Stimulated activated naive B cell treated with anti-CD40 and anti-IgM and Interleukin-4, amounts not matched to agents 10 μg/mL and 1 μg/mL and 100 μg/mL, for 72 hours (primary cell): Measurements from ENCODE around the gene AHCYL2.
A peak's percentile ranks its signal among the peaks of the same experiment; 100 is the strongest.
"Not testable (repeated sequence)": the region's sequence is repeated elsewhere in the genome, so short reads cannot be mapped to it uniquely, and the experiment has no call there.

ENCODE experiments used
- ATAC-seq, 2 donors: fragments of 150-1000 bp; cut with Tn5 transposase; replicated peaks; 2 replicates each; pipeline ENCODE4 v1.10.0; 2021; ENCODE audit warnings: moderate library complexity in 1 of 2
- DNase-seq: peaks from one replicate; pipeline ENCODE4 v3.0.0; 2021
- H3K27ac Mint-ChIP-seq: one replicate; pipeline ENCODE4 v1.8.0; 2022; ENCODE audit warnings: mild to moderate bottlenecking, mixed read lengths
- H3K27me3 Mint-ChIP-seq, 2 donors: one replicate each; pipeline ENCODE4 v1.8.0; 2022; ENCODE audit warnings: mixed read lengths in 2 of 2
- H3K36me3 Mint-ChIP-seq, 2 donors: one replicate each; pipeline ENCODE4 v1.8.0; 2022; ENCODE audit warnings: mixed read lengths in 2 of 2, mild to moderate bottlenecking in 1 of 2
- H3K4me1 Mint-ChIP-seq, 2 donors: one replicate each; pipeline ENCODE4 v1.8.0; 2022; ENCODE audit warnings: mixed read lengths in 2 of 2, mild to moderate bottlenecking in 1 of 2
- H3K4me3 Mint-ChIP-seq, 2 donors: one replicate each; pipeline ENCODE4 v1.8.0; 2022; ENCODE audit warnings: mild to moderate bottlenecking in 2 of 2, mixed read lengths in 2 of 2, moderate library complexity in 1 of 2
- H3K9me3 Mint-ChIP-seq, 2 donors: one replicate each; pipeline ENCODE4 v1.8.0; 2022; ENCODE audit warnings: mixed read lengths in 2 of 2, mild to moderate bottlenecking in 1 of 2

The AHCYL2 gene

DNA sequence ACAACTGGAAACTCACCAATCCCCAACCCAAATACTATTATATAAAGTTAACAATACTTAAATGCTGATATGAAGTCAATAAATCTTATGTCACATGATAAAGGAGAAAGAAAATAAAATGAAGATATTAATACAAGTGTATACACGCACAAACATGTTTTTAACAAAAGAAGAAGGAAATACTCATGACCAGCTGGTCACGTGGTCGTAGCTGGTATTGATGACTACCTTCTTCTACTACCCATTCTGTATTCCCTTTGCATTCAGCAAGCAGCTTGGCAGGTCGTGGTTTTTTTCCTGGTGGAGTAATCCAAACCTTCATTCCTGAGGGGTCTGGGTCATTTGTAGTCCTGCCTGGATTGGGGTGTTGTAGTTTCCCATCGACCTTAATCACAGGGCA is 219.9 kb downstream of the AHCYL2 start:
- not testable (repeated sequence) for H3K27me3 Mint-ChIP-seq, H3K27ac Mint-ChIP-seq, DNase-seq, H3K36me3 Mint-ChIP-seq, ATAC-seq, H3K4me1 Mint-ChIP-seq, H3K9me3 Mint-ChIP-seq, H3K4me3 Mint-ChIP-seq

DNA sequence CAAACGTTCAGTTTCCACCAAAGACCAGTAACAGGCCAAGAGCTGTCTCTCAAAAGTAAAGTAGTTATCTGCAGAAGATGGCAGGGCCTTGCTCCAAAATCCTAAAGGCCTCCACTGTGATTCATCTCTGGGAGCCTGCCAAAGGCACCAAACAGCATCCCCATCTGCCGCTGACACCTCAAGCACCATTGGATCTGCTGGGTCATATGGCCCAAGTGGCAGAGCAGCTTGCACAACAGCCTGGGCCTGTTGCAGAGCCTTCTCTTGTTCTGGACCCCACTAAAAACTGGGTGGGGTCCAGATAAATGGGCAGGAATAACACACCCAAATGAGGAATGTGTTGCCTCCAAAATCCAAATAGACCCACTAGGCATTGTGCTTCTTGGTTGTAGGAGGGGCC is 222.1 kb downstream of the AHCYL2 start:
- not testable (repeated sequence) for H3K27me3 Mint-ChIP-seq, H3K27ac Mint-ChIP-seq, DNase-seq, H3K9me3 Mint-ChIP-seq, H3K4me1 Mint-ChIP-seq, H3K4me3 Mint-ChIP-seq, H3K36me3 Mint-ChIP-seq, ATAC-seq

DNA sequence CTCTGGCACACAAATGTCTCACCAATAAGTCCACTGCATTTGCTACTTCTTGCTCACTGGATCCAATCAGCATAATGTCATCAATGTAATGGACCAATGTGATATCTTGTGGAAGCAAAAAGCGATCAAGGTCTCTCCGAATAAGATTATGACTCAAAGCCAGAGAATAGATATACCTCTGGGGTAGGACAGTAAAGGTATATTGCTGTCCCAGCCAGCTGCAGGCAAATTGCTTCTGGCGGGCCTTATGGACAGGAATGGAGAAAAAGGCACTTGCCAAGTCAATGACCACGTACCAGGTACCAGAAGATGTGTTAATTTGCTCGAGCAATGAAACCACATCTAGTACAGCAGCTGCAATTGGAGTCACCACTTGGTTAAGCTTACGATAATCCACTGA is 222.6 kb downstream of the AHCYL2 start:
- not testable (repeated sequence) for H3K9me3 Mint-ChIP-seq, H3K4me1 Mint-ChIP-seq, ATAC-seq, H3K4me3 Mint-ChIP-seq, H3K27ac Mint-ChIP-seq, H3K27me3 Mint-ChIP-seq, H3K36me3 Mint-ChIP-seq, DNase-seq

DNA sequence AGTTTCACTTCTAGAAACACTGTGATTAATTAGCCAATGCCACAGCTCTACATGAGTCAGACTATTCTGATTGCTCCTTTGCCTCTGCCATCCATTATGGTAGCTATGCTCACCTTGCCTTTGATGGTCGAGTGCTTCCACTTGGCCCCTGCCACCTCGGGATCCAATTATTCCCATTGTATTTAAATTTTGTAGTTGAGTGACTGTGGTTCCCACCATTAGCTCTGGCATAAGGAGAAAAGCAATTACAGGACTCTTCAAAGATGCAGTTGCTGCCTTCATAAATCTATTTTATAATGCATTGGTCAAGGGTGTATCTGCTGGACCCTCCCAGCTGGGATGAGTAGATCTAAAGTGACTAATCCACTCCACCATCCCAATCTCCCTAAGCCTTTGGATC is 223.8 kb downstream of the AHCYL2 start:
- not testable (repeated sequence) for H3K36me3 Mint-ChIP-seq, DNase-seq, H3K4me1 Mint-ChIP-seq, H3K27ac Mint-ChIP-seq, H3K27me3 Mint-ChIP-seq, ATAC-seq, H3K4me3 Mint-ChIP-seq, H3K9me3 Mint-ChIP-seq

DNA sequence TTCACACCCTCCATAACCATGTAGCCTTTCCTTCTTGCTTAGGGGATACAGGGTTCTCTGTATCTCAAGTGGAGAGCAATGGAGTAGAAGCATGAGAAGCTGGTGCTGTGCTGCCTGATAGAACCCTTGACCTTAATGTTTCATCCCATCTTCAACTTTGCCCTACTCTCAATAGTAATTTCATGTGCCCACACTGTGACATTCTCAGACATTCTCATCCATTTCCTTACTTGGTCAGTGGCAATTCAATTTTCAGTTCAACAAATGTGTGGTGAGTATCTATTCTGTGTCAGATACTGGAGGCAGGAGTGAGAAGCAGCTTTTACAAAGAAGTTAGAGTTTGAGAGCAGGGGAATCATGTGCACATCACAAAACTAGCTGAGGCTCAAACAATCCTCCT is 225.5 kb downstream of the AHCYL2 start:
- H3K27ac Mint-ChIP-seq, result no peak overlapping the region
- peak; percentile 77 to 84 for ATAC-seq
- H3K27me3 Mint-ChIP-seq, result no peaks in the 10 kb centered on the region
- H3K36me3 Mint-ChIP-seq, result peaks cover 8% of the 10 kb centered on the region in 2 donors
- H3K9me3 Mint-ChIP-seq, result peaks cover 5 to 6% of the 10 kb centered on the region in 2 donors
- no peak for DNase-seq
- H3K4me1 Mint-ChIP-seq, result peaks cover 5% of the 10 kb centered on the region in 2 donors
- H3K4me3 Mint-ChIP-seq, result no peak overlapping the region

DNA sequence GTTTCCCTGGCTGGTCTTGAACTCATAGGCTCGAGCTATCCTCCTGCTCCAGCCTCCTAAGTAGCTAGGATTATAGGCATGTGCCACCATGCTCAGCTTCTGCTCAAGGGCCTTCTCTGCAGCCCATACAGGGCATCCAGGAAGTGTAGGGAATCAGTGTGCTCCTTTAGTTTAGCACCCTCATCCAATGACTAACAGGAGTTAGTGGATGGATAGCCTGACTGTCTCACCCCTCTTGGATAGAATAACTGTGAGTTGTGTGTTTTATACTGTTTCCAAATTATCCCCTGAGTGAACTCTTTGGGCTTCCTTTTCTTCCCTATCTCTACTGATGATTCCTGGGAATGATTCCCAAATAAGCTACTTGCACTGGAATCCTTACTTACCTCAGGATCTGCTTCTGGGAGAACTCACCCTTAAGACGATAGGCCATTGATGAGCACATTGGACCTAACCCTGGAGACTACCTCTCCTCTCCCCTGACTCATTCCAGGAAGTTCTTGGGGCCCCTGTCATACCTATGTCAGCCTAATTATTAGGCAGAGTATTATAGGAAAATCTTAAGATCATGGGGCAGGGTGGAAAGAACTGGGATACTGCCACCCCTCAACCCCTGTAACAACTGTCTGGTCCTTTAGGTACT is 227.9 kb downstream of the AHCYL2 start:
- DNase-seq (no peak), ATAC-seq (no peak)
- no peak overlapping the region for H3K27ac Mint-ChIP-seq
- peaks cover 5 to 6% of the 10 kb centered on the region in 2 donors for H3K9me3 Mint-ChIP-seq
- H3K27me3 Mint-ChIP-seq, result no peaks in the 10 kb centered on the region
- peaks cover 5% of the 10 kb centered on the region in 2 donors for H3K4me1 Mint-ChIP-seq
- peaks cover 8% of the 10 kb centered on the region in 2 donors for H3K36me3 Mint-ChIP-seq
- H3K4me3 Mint-ChIP-seq, result no peak overlapping the region

DNA sequence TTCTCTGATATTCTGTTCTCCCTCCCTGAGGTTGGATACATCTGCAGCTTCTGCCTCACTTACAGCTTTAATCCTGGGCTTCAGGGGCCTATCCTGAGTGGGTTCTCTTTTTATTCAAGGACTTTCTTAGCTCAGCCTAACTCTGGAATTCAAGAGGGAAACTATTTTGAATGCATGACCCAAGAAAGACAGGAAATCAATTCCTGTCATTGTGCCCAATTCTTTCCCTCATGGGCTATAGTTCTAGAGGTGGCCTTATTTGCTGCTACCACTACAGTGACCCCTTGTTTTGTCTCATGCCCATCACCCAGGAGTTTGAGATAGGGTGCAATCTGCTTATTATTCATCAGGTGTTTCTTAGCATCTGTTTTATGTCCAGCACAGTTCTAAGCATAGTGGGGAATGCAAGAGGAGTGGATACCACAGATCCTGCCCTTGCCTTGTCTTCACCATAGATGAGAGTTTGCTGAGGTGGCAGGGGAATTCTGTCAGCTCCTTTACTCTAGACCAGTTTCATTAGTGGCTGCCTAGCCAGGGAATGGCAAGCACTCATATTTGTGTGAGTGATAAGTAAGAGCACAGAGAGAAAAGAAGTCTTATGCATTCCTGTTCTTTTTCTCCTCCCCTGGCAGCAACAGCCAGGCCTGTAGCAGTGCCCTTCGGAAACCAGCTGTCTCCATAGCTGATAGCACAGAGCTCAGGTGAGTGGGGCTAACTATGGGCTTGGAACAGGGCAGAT is 228.8 kb downstream of the AHCYL2 start:
- Mint-ChIP-seq H3K9me3 (peaks cover 5% of the 10 kb centered on the region in 2 donors), H3K27ac (no peak overlapping the region), H3K4me1 (peaks cover 5% of the 10 kb centered on the region in 2 donors), H3K36me3 (peaks cover 5 to 6% of the 10 kb centered on the region in 2 donors), H3K4me3 (no peak overlapping the region), H3K27me3 (no peaks in the 10 kb centered on the region)
- ATAC-seq (no peak), DNase-seq (no peak)

DNA sequence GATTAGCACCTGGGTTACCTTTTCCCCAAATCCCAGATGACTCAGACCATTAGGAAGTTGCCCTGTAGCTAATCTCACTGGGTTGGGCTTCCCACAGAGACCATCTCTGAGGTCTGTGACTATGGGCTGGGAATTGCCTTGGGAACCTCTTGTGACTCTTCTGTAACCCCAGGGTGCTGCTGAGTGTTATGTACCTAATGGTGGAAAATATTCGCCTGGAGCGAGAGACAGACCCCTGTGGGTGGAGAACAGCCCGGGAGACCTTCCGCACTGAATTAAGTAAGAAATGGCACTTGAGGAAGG is 229.4 kb downstream of the AHCYL2 start:
- ATAC-seq (no peak), DNase-seq (no peak)
- H3K36me3 Mint-ChIP-seq, result peaks cover 0 to under 1% of the 10 kb centered on the region in 2 donors
- no peak overlapping the region for H3K27ac Mint-ChIP-seq
- no peak overlapping the region for H3K4me3 Mint-ChIP-seq
- no peaks in the 10 kb centered on the region for H3K27me3 Mint-ChIP-seq
- peaks cover 5% of the 10 kb centered on the region in 2 donors for H3K4me1 Mint-ChIP-seq
- peaks cover 0 to under 1% of the 10 kb centered on the region in 2 donors for H3K9me3 Mint-ChIP-seq

DNA sequence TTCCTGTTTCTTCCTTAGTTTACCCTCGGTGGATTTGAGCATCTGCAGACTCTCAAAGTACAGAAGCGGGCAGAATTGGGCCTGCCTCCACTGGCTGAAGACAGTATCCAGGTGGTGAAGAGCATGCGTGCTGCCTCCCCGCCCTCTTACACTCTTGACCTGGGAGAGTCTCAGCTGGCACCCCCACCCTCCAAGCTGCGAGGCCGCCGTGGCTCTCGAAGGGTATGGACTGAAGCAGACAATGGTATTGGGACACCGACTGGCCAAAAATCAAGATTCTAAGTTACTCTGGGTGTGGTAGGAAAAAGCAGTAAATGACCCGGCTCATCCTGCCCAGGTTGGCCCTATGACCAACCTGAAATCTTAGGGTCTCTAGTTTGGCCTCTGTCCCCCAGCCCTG is 231.6 kb downstream of the AHCYL2 start:
- Mint-ChIP-seq H3K27ac (no peak overlapping the region), H3K36me3 (no peaks in the 10 kb centered on the region), H3K4me1 (no peaks in the 10 kb centered on the region), H3K9me3 (no peaks in the 10 kb centered on the region), H3K27me3 (no peaks in the 10 kb centered on the region), H3K4me3 (no peak overlapping the region)
- ATAC-seq, result no peak
- no peak for DNase-seq

DNA sequence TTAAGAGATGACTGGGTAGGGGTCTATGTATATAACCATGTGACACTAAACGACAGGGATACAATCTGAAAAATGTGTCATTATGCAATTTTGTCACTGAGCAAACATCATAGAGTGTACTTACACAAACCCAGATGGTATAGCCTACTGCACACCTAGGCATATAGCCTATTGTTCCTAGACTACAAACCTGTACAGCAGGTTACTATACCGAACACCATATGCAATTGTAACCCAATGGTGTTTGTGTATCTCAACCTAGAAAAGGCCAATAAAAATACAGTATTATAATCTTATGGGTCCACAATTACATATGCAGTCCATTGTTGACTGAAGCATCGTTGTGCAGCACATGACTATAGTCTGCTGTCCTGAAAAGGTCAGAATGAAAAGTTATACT is 232.3 kb downstream of the AHCYL2 start:
- ATAC-seq (no peak), DNase-seq (no peak)
- Mint-ChIP-seq H3K4me3 (no peak overlapping the region), H3K36me3 (no peaks in the 10 kb centered on the region), H3K27me3 (no peaks in the 10 kb centered on the region), H3K4me1 (no peaks in the 10 kb centered on the region), H3K27ac (no peak overlapping the region), H3K9me3 (no peaks in the 10 kb centered on the region)

DNA sequence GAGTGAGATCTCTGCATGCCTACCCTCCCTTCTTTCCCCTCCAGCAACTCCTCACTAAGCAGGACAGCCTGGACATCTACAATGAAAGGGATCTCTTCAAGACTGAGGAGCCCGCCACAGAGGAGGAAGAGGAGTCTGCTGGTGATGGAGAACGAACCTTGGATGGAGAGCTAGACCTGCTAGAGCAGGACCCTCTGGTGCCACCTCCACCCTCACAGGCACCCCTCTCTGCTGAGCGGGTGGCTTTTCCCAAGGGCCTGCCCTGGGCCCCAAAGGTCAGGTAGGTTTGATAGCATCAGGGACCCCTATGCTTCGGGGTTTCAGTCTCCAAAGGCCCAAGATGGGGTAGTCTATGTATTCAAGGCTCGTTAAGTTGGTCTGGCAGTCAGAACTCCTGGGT is 233.3 kb downstream of the AHCYL2 start:
- no peaks in the 10 kb centered on the region for H3K27me3 Mint-ChIP-seq
- ATAC-seq (no peak), DNase-seq (no peak)

DNA sequence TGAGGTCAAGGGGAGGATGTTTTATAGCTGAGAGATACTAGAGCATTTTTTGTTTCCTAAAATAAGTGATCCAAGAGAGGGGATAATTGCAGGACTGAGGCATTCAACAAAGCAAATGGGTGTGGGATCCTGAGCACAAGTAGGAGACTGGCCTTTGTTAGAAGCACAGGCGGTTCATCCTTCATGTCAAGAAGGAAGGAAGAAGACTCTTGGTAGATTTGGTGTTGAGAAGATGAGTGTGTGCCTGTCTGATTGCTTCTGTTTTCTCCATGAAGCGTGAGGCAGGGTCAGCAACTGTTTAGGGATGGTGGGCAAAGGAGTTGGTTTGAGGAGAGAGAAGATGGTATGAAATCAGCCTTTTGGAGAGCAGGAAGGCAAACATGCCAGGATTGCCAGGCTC is 237.0 kb downstream of the AHCYL2 start:
- ATAC-seq, result no peak
- Mint-ChIP-seq H3K27ac (no peak overlapping the region), H3K36me3 (no peaks in the 10 kb centered on the region), H3K27me3 (no peaks in the 10 kb centered on the region), H3K4me3 (no peak overlapping the region), H3K4me1 (peaks cover 0 to 3% of the 10 kb centered on the region in 2 donors), H3K9me3 (no peaks in the 10 kb centered on the region)
- DNase-seq, result no peak

More for the DNA sequence above, 233.3 kb downstream of the AHCYL2 start:
- no peaks in the 10 kb centered on the region for H3K9me3 Mint-ChIP-seq
- H3K4me3 Mint-ChIP-seq, result no peak overlapping the region
- no peak overlapping the region for H3K27ac Mint-ChIP-seq
- no peaks in the 10 kb centered on the region for H3K4me1 Mint-ChIP-seq
- no peaks in the 10 kb centered on the region for H3K36me3 Mint-ChIP-seq

DNA sequence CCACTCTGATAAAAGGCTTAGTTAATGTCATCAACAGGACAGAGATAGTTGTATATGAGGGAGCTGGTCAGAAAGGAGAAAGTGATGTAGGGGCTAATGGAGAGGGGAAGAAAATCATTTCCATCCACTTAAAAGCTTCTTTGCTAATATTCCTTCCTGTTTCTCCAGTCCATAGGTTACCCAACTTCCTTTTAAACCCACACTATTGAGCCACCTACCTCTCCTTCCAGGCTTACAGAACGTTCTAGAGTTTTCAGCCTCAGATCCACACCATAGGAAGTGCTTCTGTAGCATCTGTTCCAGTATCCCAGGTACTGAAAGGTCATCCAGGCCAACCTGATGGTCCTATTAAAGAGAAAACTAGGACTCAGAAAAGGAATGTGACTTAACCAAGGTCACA is 237.6 kb downstream of the AHCYL2 start:
- DNase-seq (no peak), ATAC-seq (no peak)
- Mint-ChIP-seq H3K27ac (no peak overlapping the region), H3K36me3 (no peaks in the 10 kb centered on the region), H3K27me3 (no peaks in the 10 kb centered on the region), H3K4me3 (no peak overlapping the region), H3K4me1 (peaks cover 0 to 3% of the 10 kb centered on the region in 2 donors), H3K9me3 (no peaks in the 10 kb centered on the region)

DNA sequence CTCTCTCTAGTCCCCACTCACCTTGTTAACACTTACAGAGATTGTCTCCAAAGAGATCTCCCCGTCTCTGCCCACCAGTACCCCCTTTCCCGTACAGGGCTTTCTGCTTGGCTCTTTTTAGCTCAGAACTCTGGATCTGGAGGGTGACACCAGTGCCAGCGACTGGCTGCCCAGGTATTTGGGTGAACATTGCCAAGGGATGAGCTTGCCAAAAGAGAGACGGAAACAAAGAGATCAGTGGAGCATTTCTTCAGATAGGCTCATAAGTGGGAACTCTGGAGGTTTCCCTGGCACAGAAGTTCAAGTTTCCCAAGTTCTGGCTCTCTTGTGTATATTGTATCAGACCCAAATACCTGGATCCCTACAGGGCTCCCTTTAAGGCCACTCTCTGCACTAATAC is 239.4 kb downstream of the AHCYL2 start:
- H3K4me1 Mint-ChIP-seq, result peaks cover 0 to 3% of the 10 kb centered on the region in 2 donors
- no peaks in the 10 kb centered on the region for H3K27me3 Mint-ChIP-seq
- H3K9me3 Mint-ChIP-seq, result no peaks in the 10 kb centered on the region
- no peak overlapping the region for H3K4me3 Mint-ChIP-seq
- H3K36me3 Mint-ChIP-seq, result no peaks in the 10 kb centered on the region
- no peak overlapping the region for H3K27ac Mint-ChIP-seq
- no peak for ATAC-seq
- DNase-seq, result no peak

DNA sequence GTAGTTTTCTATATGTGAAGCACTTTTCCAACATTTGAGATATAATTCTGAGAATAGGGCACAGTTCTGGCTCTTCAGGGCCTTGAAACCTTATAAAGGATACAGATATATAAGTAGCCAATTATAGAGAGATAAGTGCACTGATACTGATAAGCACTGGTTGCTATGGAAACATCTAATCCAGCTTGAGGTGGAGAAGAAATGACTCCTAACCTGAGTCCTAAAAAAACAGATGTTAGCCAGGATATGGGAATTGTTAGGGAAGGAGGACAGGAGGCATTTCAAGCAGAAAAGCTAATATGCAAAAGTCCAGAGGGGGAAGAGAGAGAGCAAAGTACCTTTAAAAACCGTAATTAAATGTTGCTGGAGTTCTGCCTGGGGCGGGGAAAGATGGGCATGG is 240.2 kb downstream of the AHCYL2 start:
- no peak overlapping the region for H3K27ac Mint-ChIP-seq
- DNase-seq (no peak), ATAC-seq (no peak)
- H3K36me3 Mint-ChIP-seq, result no peaks in the 10 kb centered on the region
- peaks cover 0 to 3% of the 10 kb centered on the region in 2 donors for H3K4me1 Mint-ChIP-seq
- H3K9me3 Mint-ChIP-seq, result no peaks in the 10 kb centered on the region
- no peak overlapping the region for H3K4me3 Mint-ChIP-seq
- no peaks in the 10 kb centered on the region for H3K27me3 Mint-ChIP-seq
